HL-60 (cell line): ENCODE results near the gene BEND3.

ENCODE experiments used
- DNase-seq, 2 experiments: peaks; one replicate each; pipeline ENCODE4 v3.0.0-alpha.2; 2010 to 2020; ENCODE audit warnings: low read depth in 1 of 2, low spot score in 1 of 2
- H3K27ac ChIP-seq: fragments of 250-450 bp; sonication (Bioruptor Pico); replicated peaks from 2 replicates; pipeline ENCODE4 v1.5.1; 2020; ENCODE audit warnings: mild to moderate bottlenecking, moderate library complexity
- H3K27me3 ChIP-seq: fragments of 250-450 bp; sonication (Bioruptor Pico); 2 replicates; pipeline ENCODE4 v1.5.1; 2021; ENCODE audit warnings: mild to moderate bottlenecking, moderate library complexity; ENCODE audit not compliant: insufficient read depth, poor library complexity, severe bottlenecking
- H3K4me3 ChIP-seq: replicated peaks from 2 replicates; pipeline ENCODE4 v1.5.1; 2011; ENCODE audit warnings: mild to moderate bottlenecking, control low read depth, low read length; ENCODE audit not compliant: insufficient read depth
- CTCF ChIP-seq: IDR thresholded peaks from one replicate; pipeline ENCODE4 v1.5.1; 2011; ENCODE audit warnings: low read length, control low read depth, inconsistent platforms; ENCODE audit not compliant: insufficient read depth
- GABPA ChIP-seq: IDR thresholded peaks from 2 replicates; pipeline ENCODE4 v1.6.1; 2012; ENCODE audit warnings: low read depth
- POLR2AphosphoS5 ChIP-seq: IDR thresholded peaks from 2 replicates; pipeline ENCODE4 v1.6.1; 2012; ENCODE audit warnings: low read depth
- SPI1 ChIP-seq: IDR thresholded peaks from 2 replicates; pipeline ENCODE4 v1.6.1; 2012; ENCODE audit warnings: low read depth, mild to moderate bottlenecking, borderline replicate concordance
- TF ChIP-seq, protein P1 (sequence below): IDR thresholded peaks from 2 replicates; pipeline ENCODE4 v1.6.1; 2012; ENCODE audit warnings: low read depth; ENCODE audit not compliant: insufficient replicate concordance

Gene BEND3

GRCh38 chr6:107125771-107126170 lies 10.5 kb upstream of the BEND3 start:
- Histone ChIP-seq H3K27ac (no peak overlapping the region), H3K4me3 (no peak overlapping the region), H3K27me3 (no peaks in the 10 kb centered on the region)
- TF ChIP-seq, protein P1, sequence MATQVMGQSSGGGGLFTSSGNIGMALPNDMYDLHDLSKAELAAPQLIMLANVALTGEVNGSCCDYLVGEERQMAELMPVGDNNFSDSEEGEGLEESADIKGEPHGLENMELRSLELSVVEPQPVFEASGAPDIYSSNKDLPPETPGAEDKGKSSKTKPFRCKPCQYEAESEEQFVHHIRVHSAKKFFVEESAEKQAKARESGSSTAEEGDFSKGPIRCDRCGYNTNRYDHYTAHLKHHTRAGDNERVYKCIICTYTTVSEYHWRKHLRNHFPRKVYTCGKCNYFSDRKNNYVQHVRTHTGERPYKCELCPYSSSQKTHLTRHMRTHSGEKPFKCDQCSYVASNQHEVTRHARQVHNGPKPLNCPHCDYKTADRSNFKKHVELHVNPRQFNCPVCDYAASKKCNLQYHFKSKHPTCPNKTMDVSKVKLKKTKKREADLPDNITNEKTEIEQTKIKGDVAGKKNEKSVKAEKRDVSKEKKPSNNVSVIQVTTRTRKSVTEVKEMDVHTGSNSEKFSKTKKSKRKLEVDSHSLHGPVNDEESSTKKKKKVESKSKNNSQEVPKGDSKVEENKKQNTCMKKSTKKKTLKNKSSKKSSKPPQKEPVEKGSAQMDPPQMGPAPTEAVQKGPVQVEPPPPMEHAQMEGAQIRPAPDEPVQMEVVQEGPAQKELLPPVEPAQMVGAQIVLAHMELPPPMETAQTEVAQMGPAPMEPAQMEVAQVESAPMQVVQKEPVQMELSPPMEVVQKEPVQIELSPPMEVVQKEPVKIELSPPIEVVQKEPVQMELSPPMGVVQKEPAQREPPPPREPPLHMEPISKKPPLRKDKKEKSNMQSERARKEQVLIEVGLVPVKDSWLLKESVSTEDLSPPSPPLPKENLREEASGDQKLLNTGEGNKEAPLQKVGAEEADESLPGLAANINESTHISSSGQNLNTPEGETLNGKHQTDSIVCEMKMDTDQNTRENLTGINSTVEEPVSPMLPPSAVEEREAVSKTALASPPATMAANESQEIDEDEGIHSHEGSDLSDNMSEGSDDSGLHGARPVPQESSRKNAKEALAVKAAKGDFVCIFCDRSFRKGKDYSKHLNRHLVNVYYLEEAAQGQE = no peak
- DNase-seq = no peak

DNA sequence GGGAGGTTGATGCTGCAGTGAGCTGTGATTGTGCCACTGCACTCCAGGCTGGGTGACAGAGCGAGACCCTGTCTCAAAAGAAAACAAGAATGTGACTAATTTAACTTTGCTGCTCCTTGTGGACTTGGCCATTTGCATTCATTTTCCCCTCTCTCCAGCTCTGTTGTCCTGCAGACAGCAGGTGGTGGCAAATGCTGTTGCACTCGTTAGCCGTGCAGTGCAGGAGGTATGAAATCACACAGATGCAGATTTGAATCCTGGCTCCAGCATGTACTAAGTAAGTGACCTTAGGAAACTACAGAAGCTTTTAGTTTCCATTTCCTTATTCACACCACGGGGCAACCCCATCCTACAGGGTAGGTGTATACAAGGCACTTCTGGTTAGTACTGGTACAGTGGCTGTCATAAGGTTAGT lies 9.6 kb upstream of the BEND3 start:
- TF ChIP-seq GABPA (no peak), POLR2AphosphoS5 (no peak), CTCF (no peak), SPI1 (no peak)
- TF ChIP-seq, protein P1 = no peak
- Histone ChIP-seq H3K4me3 (no peak overlapping the region), H3K27ac (no peak overlapping the region), H3K27me3 (no peaks in the 10 kb centered on the region)
- no peak for DNase-seq

DNA sequence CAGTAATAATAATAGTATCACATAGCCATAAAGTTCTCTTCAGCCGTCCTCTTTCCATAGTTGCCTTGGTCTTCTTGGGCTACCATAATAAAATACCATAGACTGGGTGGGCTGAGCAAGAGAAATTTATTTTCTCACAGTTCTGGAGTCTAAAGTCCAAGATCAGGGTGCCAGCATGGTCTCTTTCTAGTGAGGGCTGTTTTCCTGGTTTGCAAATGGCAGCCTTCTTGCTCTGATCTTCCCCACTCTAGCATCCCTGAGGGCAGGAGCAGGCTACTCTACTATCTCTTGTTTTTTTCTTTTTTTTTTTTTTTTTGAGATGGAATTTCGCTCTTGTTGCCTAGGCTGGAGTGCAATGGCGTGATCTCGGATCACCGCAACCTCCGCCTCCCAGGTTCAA lies 8.2 kb upstream of the BEND3 start:
- Histone ChIP-seq H3K4me3 (no peak overlapping the region), H3K27me3 (no peaks in the 10 kb centered on the region), H3K27ac (no peak overlapping the region)
- no peak for TF ChIP-seq CTCF
- TF ChIP-seq, protein P1 = no peak
- no peak for TF ChIP-seq GABPA
- no peak for TF ChIP-seq SPI1
- TF ChIP-seq POLR2AphosphoS5 = no peak
- no peak for DNase-seq

- TF ChIP-seq POLR2AphosphoS5 (no peak), SPI1 (no peak), CTCF (no peak), GABPA (no peak)
- TF ChIP-seq, protein P1 = no peak
- DNase-seq = no peak
- H3K27me3 ChIP-seq = no peaks in the 10 kb centered on the region
- no peak overlapping the region for H3K4me3 ChIP-seq
- no peak overlapping the region for H3K27ac ChIP-seq
Measured at GRCh38 chr6:107122748-107123147, 7.4 kb upstream of the BEND3 start.
